ENCODE measurements around the gene DDX47. TPM values are rescaled to one million over a fixed set of nuclear protein-coding genes. Genes with fewer than 3 reads are reported as not detected.

Gene DDX47
- total and polyA plus RNA-seq, 2 of the 13 experiments (the other 11 are each of a cell fraction or from before 2014, with no cell fraction given), result 48.5 to 78.7 TPM

- peak; percentile 56; the same call in 1 of the 2 replicates for TF ChIP-seq YEATS4 (CRISPR knock-in tag; IDR thresholded peaks at IDR 0.05; ENCODE audit: borderline replicate concordance)
- TF ChIP-seq ZNF367 (CRISPR knock-in tag; IDR thresholded peaks at IDR 0.05; ENCODE audit: borderline replicate concordance), result peak; percentile 20; the same call in 1 of the 2 replicates
- no peak for TF ChIP-seq ZBTB20 (CRISPR knock-in tag; IDR thresholded peaks at IDR 0.05; ENCODE audit: borderline replicate concordance, low read depth)
- 0 out of 2 replicates have a peak, but pooled peaks have one; percentile 85 for TF ChIP-seq TSC22D2 (CRISPR knock-in tag; IDR thresholded peaks at IDR 0.05; ENCODE audit: borderline replicate concordance)
- TF ChIP-seq ZNF30 (CRISPR knock-in tag; IDR thresholded peaks at IDR 0.05), result peak; percentile 84; the same call in 1 of the 2 replicates
- peak; percentile 66; the same call in 1 of the 2 replicates for TF ChIP-seq ZNF343 (CRISPR knock-in tag; IDR thresholded peaks at IDR 0.05)
- TF ChIP-seq, protein P1, sequence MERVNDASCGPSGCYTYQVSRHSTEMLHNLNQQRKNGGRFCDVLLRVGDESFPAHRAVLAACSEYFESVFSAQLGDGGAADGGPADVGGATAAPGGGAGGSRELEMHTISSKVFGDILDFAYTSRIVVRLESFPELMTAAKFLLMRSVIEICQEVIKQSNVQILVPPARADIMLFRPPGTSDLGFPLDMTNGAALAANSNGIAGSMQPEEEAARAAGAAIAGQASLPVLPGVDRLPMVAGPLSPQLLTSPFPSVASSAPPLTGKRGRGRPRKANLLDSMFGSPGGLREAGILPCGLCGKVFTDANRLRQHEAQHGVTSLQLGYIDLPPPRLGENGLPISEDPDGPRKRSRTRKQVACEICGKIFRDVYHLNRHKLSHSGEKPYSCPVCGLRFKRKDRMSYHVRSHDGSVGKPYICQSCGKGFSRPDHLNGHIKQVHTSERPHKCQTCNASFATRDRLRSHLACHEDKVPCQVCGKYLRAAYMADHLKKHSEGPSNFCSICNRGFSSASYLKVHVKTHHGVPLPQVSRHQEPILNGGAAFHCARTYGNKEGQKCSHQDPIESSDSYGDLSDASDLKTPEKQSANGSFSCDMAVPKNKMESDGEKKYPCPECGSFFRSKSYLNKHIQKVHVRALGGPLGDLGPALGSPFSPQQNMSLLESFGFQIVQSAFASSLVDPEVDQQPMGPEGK (CRISPR knock-in tag; IDR thresholded peaks at IDR 0.05), result no peak
- no peak for TF ChIP-seq SKI (IDR thresholded peaks at IDR 0.05; ENCODE audit: partially characterized antibody)
- TF ChIP-seq ZNF337 (CRISPR knock-in tag; IDR thresholded peaks at IDR 0.05; ENCODE audit: borderline replicate concordance, low read depth), result no peak
- peak; percentile 62; the same call in 1 of the 2 replicates for TF ChIP-seq GFI1 (CRISPR knock-in tag; IDR thresholded peaks at IDR 0.05; ENCODE audit: borderline replicate concordance)
- TF ChIP-seq CREM (IDR thresholded peaks at IDR 0.05), result no peak
- TF ChIP-seq CREM (CRISPR knock-in tag; IDR thresholded peaks at IDR 0.05), result no peak
- TF ChIP-seq ZNF510 (CRISPR knock-in tag; IDR thresholded peaks at IDR 0.05; ENCODE audit: low read depth), result 0 out of 2 replicates have a peak, but pooled peaks have one; percentile 38
- peak; percentile 93 for TF ChIP-seq KDM5B (CRISPR knock-in tag; IDR thresholded peaks at IDR 0.05; ENCODE audit: borderline replicate concordance)
- no peak for TF ChIP-seq ZNF83 (CRISPR knock-in tag; IDR thresholded peaks at IDR 0.05; ENCODE audit: borderline replicate concordance)
- TF ChIP-seq POLR2AphosphoS5 (IDR thresholded peaks at IDR 0.05; ENCODE audit: low read depth, low read length), result no peak
- TF ChIP-seq ZNF296 (CRISPR knock-in tag; conservative IDR thresholded peaks at IDR 0.05), result no peak
- peak; percentile 87 for TF ChIP-seq ZBTB38 (CRISPR knock-in tag; IDR thresholded peaks at IDR 0.05)
- no peak for TF ChIP-seq RBM39 (IDR thresholded peaks at IDR 0.05; ENCODE audit: low read depth, low read length, poor library complexity, severe bottlenecking)
- no peak for TF ChIP-seq SP1 (IDR thresholded peaks at IDR 0.05)
- TF ChIP-seq SP1 (CRISPR knock-in tag; IDR thresholded peaks at IDR 0.05), result no peak
- TF ChIP-seq YY1 (IDR thresholded peaks at IDR 0.05; ENCODE audit: insufficient read depth, insufficient replicate concordance, low read depth, low read length), result peak; percentile 74
- TF ChIP-seq ZNF558 (CRISPR knock-in tag; IDR thresholded peaks at IDR 0.05; ENCODE audit: borderline replicate concordance), result no peak; the same call in 1 of the 2 replicates
- no peak for TF ChIP-seq RBAK (CRISPR knock-in tag; IDR thresholded peaks at IDR 0.05)
- TF ChIP-seq ZSCAN30 (CRISPR knock-in tag; IDR thresholded peaks at IDR 0.05), result no peak
- TF ChIP-seq SUZ12 (IDR thresholded peaks at IDR 0.05; ENCODE audit: low read depth, low read length), result no peak
- 0 out of 2 replicates have a peak, but pooled peaks have one; percentile 23 for TF ChIP-seq JUN (CRISPR knock-in tag; IDR thresholded peaks at IDR 0.05)
- no peak for TF ChIP-seq FOXA3 (CRISPR knock-in tag; IDR thresholded peaks at IDR 0.05)
- 0 out of 2 replicates have a peak, but pooled peaks have one; percentile 40 for TF ChIP-seq ISL2 (CRISPR knock-in tag; IDR thresholded peaks at IDR 0.05)
Observed at GRCh38 chr12:12786706-12787601, 26.2 kb upstream of the DDX47 start (continued).

Measured in HepG2 (cell line).